ENCODE results near the gene GLIS2.

Gene GLIS2

DNA sequence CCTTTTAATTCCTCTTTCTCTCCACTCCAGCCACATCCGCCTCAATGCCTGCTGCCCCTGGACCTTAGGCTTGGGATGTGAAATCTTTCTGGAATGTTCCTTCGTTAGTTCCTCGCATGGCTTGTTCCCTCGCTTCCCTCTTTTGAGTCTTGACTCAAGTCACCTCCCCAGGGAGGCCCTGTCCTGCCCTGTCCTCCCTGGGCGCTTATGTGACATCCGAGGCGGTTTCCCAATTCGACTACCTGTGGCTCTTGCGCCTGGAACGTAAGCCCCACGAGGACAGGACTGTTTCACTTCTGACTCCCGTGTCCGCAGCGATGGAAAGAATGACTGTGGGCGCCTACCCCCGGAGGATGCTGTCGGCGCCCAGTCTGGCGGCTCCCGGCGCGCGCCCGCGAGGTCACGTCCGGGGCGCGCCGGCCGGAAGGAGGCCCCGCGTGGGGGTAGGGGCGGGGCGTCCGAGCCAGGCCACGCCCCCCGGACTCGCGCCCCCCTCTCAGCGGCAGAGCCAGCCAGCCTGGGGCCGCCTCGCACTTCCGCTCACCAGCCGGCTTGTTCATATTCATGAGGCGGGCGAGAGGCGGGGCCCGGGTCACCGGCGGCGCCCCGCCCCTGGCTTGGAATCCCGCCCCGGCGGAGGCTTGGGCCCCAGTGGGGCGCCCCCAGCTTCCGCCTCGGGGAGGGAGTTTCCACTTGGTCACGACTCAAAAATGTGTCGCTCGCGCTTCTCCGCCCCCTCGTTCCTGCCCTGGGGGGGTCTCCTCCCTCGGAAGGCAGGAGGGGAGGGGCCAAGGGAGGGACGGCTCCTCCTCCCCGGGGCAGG lies 8.4 kb upstream of the GLIS2 start:
- Histone ChIP-seq H3K27me3 (ENCODE audit: insufficient read depth, low read depth, severe bottlenecking) (no peaks in the 10 kb centered on the region), H3K9me3 (ENCODE audit: severe bottlenecking) (no peaks in the 10 kb centered on the region), H3K4me3 (ENCODE audit: low read depth, low read length) (no peak overlapping the region), H3K36me3 (no peaks in the 10 kb centered on the region), H3K27ac (peak overlapping the region; percentile 85)
- TF ChIP-seq, protein P1, sequence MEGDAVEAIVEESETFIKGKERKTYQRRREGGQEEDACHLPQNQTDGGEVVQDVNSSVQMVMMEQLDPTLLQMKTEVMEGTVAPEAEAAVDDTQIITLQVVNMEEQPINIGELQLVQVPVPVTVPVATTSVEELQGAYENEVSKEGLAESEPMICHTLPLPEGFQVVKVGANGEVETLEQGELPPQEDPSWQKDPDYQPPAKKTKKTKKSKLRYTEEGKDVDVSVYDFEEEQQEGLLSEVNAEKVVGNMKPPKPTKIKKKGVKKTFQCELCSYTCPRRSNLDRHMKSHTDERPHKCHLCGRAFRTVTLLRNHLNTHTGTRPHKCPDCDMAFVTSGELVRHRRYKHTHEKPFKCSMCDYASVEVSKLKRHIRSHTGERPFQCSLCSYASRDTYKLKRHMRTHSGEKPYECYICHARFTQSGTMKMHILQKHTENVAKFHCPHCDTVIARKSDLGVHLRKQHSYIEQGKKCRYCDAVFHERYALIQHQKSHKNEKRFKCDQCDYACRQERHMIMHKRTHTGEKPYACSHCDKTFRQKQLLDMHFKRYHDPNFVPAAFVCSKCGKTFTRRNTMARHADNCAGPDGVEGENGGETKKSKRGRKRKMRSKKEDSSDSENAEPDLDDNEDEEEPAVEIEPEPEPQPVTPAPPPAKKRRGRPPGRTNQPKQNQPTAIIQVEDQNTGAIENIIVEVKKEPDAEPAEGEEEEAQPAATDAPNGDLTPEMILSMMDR (IDR thresholded peaks at IDR 0.05; ENCODE audit: low read depth, low read length), result no peak
- no peak for DNase-seq

DNA sequence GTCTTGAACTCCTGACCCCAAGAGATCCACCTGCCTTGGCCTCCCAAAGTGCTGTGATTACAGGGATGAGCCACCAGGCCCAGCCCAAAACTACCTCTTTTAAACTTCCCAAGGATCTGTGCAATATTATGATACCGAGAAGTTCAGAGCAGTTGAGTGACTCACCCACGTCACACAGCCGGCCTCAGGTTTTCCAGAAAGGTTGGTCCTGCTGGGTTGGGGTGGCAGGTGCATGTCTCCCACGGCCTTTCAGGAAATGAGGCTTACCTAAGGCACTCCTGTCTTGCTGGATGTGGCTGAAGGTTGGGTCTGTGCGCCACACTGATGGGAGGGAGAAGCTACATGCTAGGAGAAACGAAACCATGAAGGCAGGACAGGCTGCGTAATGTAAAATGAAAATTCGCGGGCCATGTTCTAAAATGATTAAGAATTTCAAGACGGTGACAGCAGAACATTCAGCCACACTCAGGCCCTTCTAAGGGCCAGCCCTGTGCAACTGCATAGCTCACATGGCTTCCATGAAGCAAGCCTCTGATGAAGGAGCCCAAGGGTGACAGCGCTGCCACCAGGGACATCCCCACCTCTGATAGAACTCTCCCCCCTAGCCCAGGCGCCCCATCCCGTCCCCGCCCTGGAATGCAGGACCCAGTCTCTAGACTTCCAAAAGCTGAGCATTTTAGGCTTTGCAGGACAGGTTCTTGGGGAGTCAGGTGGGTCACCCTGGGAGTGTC lies 6.6 kb upstream of the GLIS2 start:
- DNase-seq, result no peak
- no peaks in the 10 kb centered on the region for H3K36me3 ChIP-seq
- H3K4me3 ChIP-seq (ENCODE audit: low read depth, low read length), result no peak overlapping the region
- no peak overlapping the region for H3K27ac ChIP-seq
- H3K9me3 ChIP-seq (ENCODE audit: severe bottlenecking), result no peaks in the 10 kb centered on the region
- no peaks in the 10 kb centered on the region for H3K27me3 ChIP-seq (ENCODE audit: insufficient read depth, low read depth, severe bottlenecking)
- TF ChIP-seq, protein P1 (IDR thresholded peaks at IDR 0.05; ENCODE audit: low read depth, low read length), result no peak

- Histone ChIP-seq H3K9me3 (ENCODE audit: severe bottlenecking) (no peaks in the 10 kb centered on the region), H3K27me3 (ENCODE audit: insufficient read depth, low read depth, severe bottlenecking) (no peaks in the 10 kb centered on the region), H3K36me3 (no peaks in the 10 kb centered on the region), H3K27ac (no peak overlapping the region), H3K4me3 (ENCODE audit: low read depth, low read length) (no peak overlapping the region)
- TF ChIP-seq, protein P1 (IDR thresholded peaks at IDR 0.05; ENCODE audit: low read depth, low read length), result peak; percentile 40
- DNase-seq, result no peak
Observed at GRCh38 chr16:4309833-4310266, 6.0 kb upstream of the GLIS2 start.

GRCh38 chr16:4313563-4314531 lies 2.0 kb upstream of the GLIS2 start:
- Histone ChIP-seq H3K27ac (no peak overlapping the region), H3K4me3 (ENCODE audit: low read depth, low read length) (no peak overlapping the region), H3K27me3 (ENCODE audit: insufficient read depth, low read depth, severe bottlenecking) (no peaks in the 10 kb centered on the region), H3K36me3 (no peaks in the 10 kb centered on the region), H3K9me3 (ENCODE audit: severe bottlenecking) (no peaks in the 10 kb centered on the region)
- TF ChIP-seq, protein P1 (IDR thresholded peaks at IDR 0.05; ENCODE audit: low read depth, low read length), result no peak; the same call in 1 of the 2 replicates
- DNase-seq, result no peak

- H3K36me3 ChIP-seq, result no peaks in the 10 kb centered on the region
- H3K27me3 ChIP-seq (ENCODE audit: insufficient read depth, low read depth, severe bottlenecking), result no peaks in the 10 kb centered on the region
- H3K4me3 ChIP-seq (ENCODE audit: low read depth, low read length), result peak overlapping the region; percentile 51
- H3K27ac ChIP-seq, result peak overlapping the region; percentile 96
- H3K9me3 ChIP-seq (ENCODE audit: severe bottlenecking), result no peaks in the 10 kb centered on the region
- no peak for DNase-seq
- TF ChIP-seq, protein P1 (IDR thresholded peaks at IDR 0.05; ENCODE audit: low read depth, low read length), result 0 out of 2 replicates have a peak, but pooled peaks have one; percentile 12
Observed at GRCh38 chr16:4314532-4315185, 1.2 kb upstream of the GLIS2 start.

Data from WERI-Rb-1 (cell line).